Heart right ventricle (tissue), 16 donors: ENCODE results near the gene MTCH2. TPM values are rescaled to one million over a fixed set of nuclear protein-coding genes. Genes with fewer than 3 reads are reported as not detected.
A peak's percentile ranks its signal among the peaks of the same experiment; 100 is the strongest.

Experiments
- ATAC-seq, 8 donors: fragments of 200-7000 bp; cut with Tn5 transposase; one replicate each; pipeline ENCODE4 v1.9.1; 2020; ENCODE audit warnings: mild to moderate bottlenecking in 8 of 8, moderate library complexity in 8 of 8, moderate number of reproducible peaks in 1 of 8
- DNase-seq, 2 donors: peaks; one replicate each; pipeline ENCODE4 v3.0.0-alpha.2; 2020
- H3K27ac ChIP-seq, 10 donors: fragments of 200-600 bp; sonication (generic) in 2 of 10; one replicate each; pipeline versions ENCODE4 v1.5.0 to v1.8.0; 2020 to 2022; ENCODE audit warnings: mild to moderate bottlenecking in 3 of 10
- H3K27me3 ChIP-seq, 7 donors: fragments of 200-600 bp; one replicate each; pipeline ENCODE4 v1.8.0; 2021 to 2022; ENCODE audit warnings: mild to moderate bottlenecking in 2 of 7
- H3K36me3 ChIP-seq, 9 donors: fragments of 200-600 bp; sonication (generic) in 1 of 9; one replicate each; pipeline versions ENCODE4 v1.5.0 to v1.8.0; 2020 to 2022; ENCODE audit warnings: mild to moderate bottlenecking in 2 of 9
- H3K4me1 ChIP-seq, 9 donors: fragments of 200-600 bp; sonication (generic) in 1 of 9; one replicate each; pipeline versions ENCODE4 v1.5.0 to v1.8.0; 2020 to 2022; ENCODE audit warnings: mild to moderate bottlenecking in 4 of 9
- H3K4me3 ChIP-seq, 10 donors: fragments of 200-600 bp; sonication (generic) in 2 of 10; one replicate each; pipeline versions ENCODE4 v1.5.0 to v1.8.0; 2020 to 2022; ENCODE audit warnings: mild to moderate bottlenecking in 7 of 10, moderate library complexity in 2 of 10
- H3K9me3 ChIP-seq, 11 donors: fragments of 200-600 bp in 10 of 11; sonication (generic) in 2 of 11; one replicate each; pipeline versions ENCODE4 v1.5.0 to v1.8.0; 2013 to 2022; ENCODE audit warnings: mild to moderate bottlenecking in 2 of 11, control low read depth in 1 of 11, moderate library complexity in 1 of 11
- CTCF ChIP-seq, 9 donors: fragments of 200-600 bp; sonication (generic) in 2 of 9; IDR thresholded peaks; one replicate each; pipeline versions ENCODE4 v1.5.0 to v1.8.0; 2021 to 2022; ENCODE audit warnings: antibody characterized with exemption in 9 of 9, mild to moderate bottlenecking in 5 of 9, moderate library complexity in 1 of 9
- WGBS, 2 donors: extraction: QIAGEN DNeasy Blood & Tissue Kit; methylation state at CpG; one replicate each; pipeline ENCODE4 v1.1.7; 2013; ENCODE audit warnings: inconsistent platforms in 1 of 2; 5-methylcytosine and 5-hydroxymethylcytosine counted together
- intact Hi-C, 10 donors: fragments of 100-400 bp; cut with DNase I; formaldehyde crosslinking; loops; one replicate each; pipeline versions ENCODE4 v1.11.1 to v1.14.2; 2022
- polyA plus RNA-seq, 2 donors: library from polyadenylated mRNA; stranded (reverse); fragments of 200-250 nt; gene quantifications; one replicate each; pipeline ENCODE4 v1.2.3, GENCODE V29; 2013
- total RNA-seq, 10 donors: library from RNA; stranded (reverse); fragmentation: NEBNext Ultra II Directional in 3 of 10; extraction: Animal tissue kit (Norgen Biotek cat#: 25700) in 3 of 10; gene quantifications; one replicate each; pipeline versions ENCODE4 v1.2.1 to v1.2.4, GENCODE V29; 2021 to 2023
- donor health status: Arrhythmogenic right ventricular cardiomyopathy.
- donor health status: ischemic (EF 13 %, LVEDD 7.1; RV severe dilation, severe dysfunction).
- donor health status: healthy with polysubstance abuse.
- donor health status: DM: no; HTN: yes; CAD: no.
- donor health status: DM: no; HTN: no; CAD: no.
- donor health status: ischemic (EF 25% LVEDD 6.9; RV normal size, moderate dysfunction).
- donor health status: ischemic (EF 25% LVEDD 5.7; RV mildly dilated, moderate dysfunction).
- donor health status: healthy.
- donor health status: DM: yes; HTN: yes; CAD: no.
- donor health status: Ischemic cardiomyopathy.
- donor health status: ischemic (EF 35%, LVEDD 5.7; RV mildly dilated, moderate dysfunction).
- donor health status: nonischemic (EF 11% LVEDD 7.7; RV severe dilation, severe dysfunction).
- donor health status: DM: yes; HTN: yes; CAD: no.
- donor health status: PGD.
- donor health status: ischemic (EF 29% LVEDD 5.4; RV normal size, mild dysfunction).
- donor health status: nonischemic (EF 23%, LVEDD 6.1; RV moderate dilation, normal function).

The MTCH2 gene
- total and polyA plus RNA-seq, 12 donors = 23.8 to 137 (median 104) TPM

- WGBS, 2 donors = 51 to 57% methylated on average over 7 of the region's 7 CpGs
- Histone ChIP-seq H3K36me3 (no peaks in the 10 kb centered on the region), H3K4me1 (peaks cover 2 to 31% (median 18%) of the 10 kb centered on the region in 9 donors), H3K4me3 (no peak overlapping the region), H3K27me3 (peaks cover 0 to 62% (median 50%) of the 10 kb centered on the region in 7 donors), H3K9me3 (no peaks in the 10 kb centered on the region), H3K27ac (no peak overlapping the region)
- TF ChIP-seq CTCF (IDR thresholded peaks at IDR 0.05) = no peak
- DNase-seq (no peak), ATAC-seq (no peak)
- intact Hi-C loops = no loop called here
Measured at GRCh38 chr11:47591764-47592163, 50.6 kb downstream of the MTCH2 start.

DNA sequence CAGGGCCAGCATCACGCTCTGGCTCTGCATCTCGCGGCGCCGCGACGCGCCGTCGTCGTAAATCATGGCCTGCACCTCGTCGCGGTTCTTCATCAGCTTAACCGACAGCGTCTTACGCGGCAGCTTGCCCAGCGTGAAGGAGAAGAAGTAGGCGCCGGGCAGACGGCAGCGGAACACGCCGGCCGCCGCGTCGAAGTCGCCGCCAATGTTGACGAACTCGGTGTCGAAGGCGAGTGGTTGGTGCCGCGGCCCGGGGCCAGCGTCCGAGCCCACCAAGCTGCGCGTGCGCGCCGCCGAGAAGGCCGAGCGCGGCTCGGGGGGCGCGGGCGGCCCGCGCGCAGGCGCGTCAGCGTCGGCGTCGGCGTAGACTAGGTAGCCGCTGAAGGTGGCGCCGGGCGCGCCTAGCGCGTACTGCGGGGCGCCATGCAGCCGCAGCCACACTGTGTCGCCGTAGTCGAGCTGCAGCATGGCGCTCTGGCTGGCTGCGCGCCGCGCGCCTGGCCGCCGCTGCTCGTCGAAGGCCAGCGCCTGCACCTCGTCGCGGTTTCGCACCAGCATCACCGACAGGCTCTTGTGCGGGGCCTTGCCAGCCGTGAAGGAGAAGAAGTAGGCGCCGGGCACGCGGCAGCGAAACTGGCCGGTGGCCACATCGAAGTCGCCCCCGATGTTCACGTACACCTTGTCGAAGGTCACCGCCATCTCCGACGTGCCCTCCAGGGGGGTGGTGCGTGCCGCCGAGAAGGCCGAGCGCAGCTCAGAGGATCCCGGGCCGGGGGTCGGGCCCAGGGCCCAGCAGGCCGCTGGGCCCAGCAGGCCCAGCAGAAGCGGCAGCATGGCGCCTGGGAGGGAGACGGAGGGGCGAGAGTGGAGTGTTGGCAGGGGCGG lies 52.1 kb downstream of the MTCH2 start:
- no peak for TF ChIP-seq CTCF (IDR thresholded peaks at IDR 0.05)
- intact Hi-C loops = loop anchor here in 1 of 10 donors (10.0 kb wide), 1 partner anchor 745 kb away; no protein-coding TSS in a partner anchor
- Histone ChIP-seq H3K9me3 (no peaks in the 10 kb centered on the region), H3K4me1 (peaks cover 2 to 45% (median 25%) of the 10 kb centered on the region in 9 donors), H3K36me3 (peaks cover 0 to 3% (median 0%) of the 10 kb centered on the region in 9 donors), H3K4me3 (peak overlapping the region in 9 of 10 donors; percentile 17 to 51 (median 42)), H3K27me3 (peaks cover 0 to 62% (median 47%) of the 10 kb centered on the region in 7 donors), H3K27ac (peak overlapping the region in 1 of 10 donors; percentile 16)
- peak in 1 of 8 donors; percentile 16 for ATAC-seq
- 27 to 28% methylated on average over 105 to 122 of the region's 122 CpGs for WGBS, 2 donors
- peak in 1 of 2 donors; percentile 39 for DNase-seq

GRCh38 chr11:47589584-47589976 lies 52.8 kb downstream of the MTCH2 start:
- Histone ChIP-seq H3K36me3 (peaks cover 0 to 9% (median 6%) of the 10 kb centered on the region in 9 donors), H3K4me1 (peaks cover 2 to 40% (median 20%) of the 10 kb centered on the region in 9 donors), H3K4me3 (peak overlapping the region in 9 of 10 donors; percentile 17 to 51 (median 42)), H3K27me3 (peaks cover 0 to 57% (median 40%) of the 10 kb centered on the region in 7 donors), H3K9me3 (no peaks in the 10 kb centered on the region), H3K27ac (peak overlapping the region in 1 of 10 donors; percentile 16)
- intact Hi-C loops = loop anchor here in 1 of 10 donors (10.0 kb wide), 1 partner anchor 745 kb away; no protein-coding TSS in a partner anchor
- 26 to 40% methylated on average over 51 of the region's 51 CpGs for WGBS, 2 donors
- no peak for DNase-seq
- peak in 1 of 8 donors; percentile 6 for ATAC-seq
- TF ChIP-seq CTCF (IDR thresholded peaks at IDR 0.05) = no peak

GRCh38 chr11:47589118-47589517 lies 53.2 kb downstream of the MTCH2 start:
- no peak for DNase-seq
- H3K27ac ChIP-seq = peak overlapping the region in 1 of 10 donors; percentile 16
- WGBS, 2 donors = 82 to 86% methylated on average over 11 of the region's 11 CpGs
- intact Hi-C loops = loop anchor here in 1 of 10 donors (10.0 kb wide), 1 partner anchor 746 kb away; no protein-coding TSS in a partner anchor
- TF ChIP-seq CTCF (IDR thresholded peaks at IDR 0.05) = no peak
- peaks cover 0 to 14% (median 11%) of the 10 kb centered on the region in 9 donors for H3K36me3 ChIP-seq
- peaks cover 2 to 36% (median 16%) of the 10 kb centered on the region in 9 donors for H3K4me1 ChIP-seq
- H3K4me3 ChIP-seq = peak overlapping the region in 6 of 10 donors; percentile 21 to 51 (median 44)
- H3K9me3 ChIP-seq = no peaks in the 10 kb centered on the region
- peaks cover 0 to 52% (median 36%) of the 10 kb centered on the region in 7 donors for H3K27me3 ChIP-seq
- no peak for ATAC-seq
